ENCODE data around the gene DIS3L2.

DIS3L2 gene

GRCh38 chr2:232385660-232386489, 424.4 kb downstream of the DIS3L2 start:
- no peak for DNase-seq (ENCODE audit: low read depth in 2 of 2)

- no peak for DNase-seq (ENCODE audit: low read depth in 2 of 2)
These were observed 424.9 kb downstream of the DIS3L2 start for GRCh38 chr2:232386490-232386739.

Measured in activated CD8-positive, alpha-beta memory T cell treated with anti-CD3 and anti-CD28 coated beads for 4 hours (primary cell).